Fibroblast of the conjunctiva (primary cell): ENCODE results near the gene CHCHD6.

Source experiments
- DNase-seq: peaks from one replicate; pipeline ENCODE4 v3.0.0-alpha.2; 2010; ENCODE audit warnings: low read depth

Gene CHCHD6

GRCh38 chr3:126826693-126827092 lies 122.7 kb downstream of the CHCHD6 start:
- no peak for DNase-seq

- DNase-seq: no peak
Measured at GRCh38 chr3:126827121-126827520, 123.1 kb downstream of the CHCHD6 start.

- no peak for DNase-seq
Measured at GRCh38 chr3:126828306-126828705, 124.3 kb downstream of the CHCHD6 start.

- no peak for DNase-seq
Measured at GRCh38 chr3:126832933-126833332, 128.9 kb downstream of the CHCHD6 start.

- no peak for DNase-seq
Measured at GRCh38 chr3:126834596-126835471, 130.8 kb downstream of the CHCHD6 start.

GRCh38 chr3:126835472-126836219 lies 131.6 kb downstream of the CHCHD6 start:
- DNase-seq: no peak

GRCh38 chr3:126836220-126836860 lies 132.3 kb downstream of the CHCHD6 start:
- no peak for DNase-seq

- no peak for DNase-seq
Measured at GRCh38 chr3:126837773-126838172, 133.7 kb downstream of the CHCHD6 start.

GRCh38 chr3:126845920-126846715 lies 142.1 kb downstream of the CHCHD6 start:
- no peak for DNase-seq

GRCh38 chr3:126847061-126847460 lies 143.0 kb downstream of the CHCHD6 start:
- no peak for DNase-seq

- no peak for DNase-seq
Measured at GRCh38 chr3:126848991-126849390, 145.0 kb downstream of the CHCHD6 start.

GRCh38 chr3:126849768-126850167 lies 145.7 kb downstream of the CHCHD6 start:
- no peak for DNase-seq

GRCh38 chr3:126850370-126851085 lies 146.5 kb downstream of the CHCHD6 start:
- DNase-seq: peak; percentile 34

- no peak for DNase-seq
Measured at GRCh38 chr3:126851382-126851781, 147.3 kb downstream of the CHCHD6 start.

- DNase-seq: no peak
Measured at GRCh38 chr3:126851934-126852333, 147.9 kb downstream of the CHCHD6 start.

GRCh38 chr3:126852511-126852910 lies 148.5 kb downstream of the CHCHD6 start:
- no peak for DNase-seq

GRCh38 chr3:126854666-126855065 lies 150.6 kb downstream of the CHCHD6 start:
- no peak for DNase-seq

GRCh38 chr3:126855374-126855773 lies 151.3 kb downstream of the CHCHD6 start:
- no peak for DNase-seq

GRCh38 chr3:126857928-126858327 lies 153.9 kb downstream of the CHCHD6 start:
- DNase-seq: no peak

GRCh38 chr3:126858401-126858800 lies 154.4 kb downstream of the CHCHD6 start:
- DNase-seq: no peak

GRCh38 chr3:126858887-126859286 lies 154.8 kb downstream of the CHCHD6 start:
- peak; percentile 13 for DNase-seq
